Breast epithelium (tissue), 3 donors: ENCODE data around the gene DR1.

Source experiments
- CTCF ChIP-seq, 3 donors: fragments of 450-650 bp; IDR thresholded peaks; one replicate each; pipeline ENCODE4 v1.5.1; 2016 to 2017; ENCODE audit warnings: antibody characterized with exemption in 3 of 3, mild to moderate bottlenecking in 3 of 3, moderate library complexity in 3 of 3
- POLR2AphosphoS5 ChIP-seq, 3 donors: sonication (generic); formaldehyde crosslinking; IDR thresholded peaks; one replicate each; pipeline ENCODE4 v1.6.1; 2017; ENCODE audit warnings: antibody characterized with exemption in 3 of 3

GRCh38 chr1:93348104-93348728 is 2.5 kb downstream of the DR1 start:
- TF ChIP-seq POLR2AphosphoS5 (IDR thresholded peaks at IDR 0.05): no peak
- TF ChIP-seq CTCF (IDR thresholded peaks at IDR 0.05): no peak
